H54 (cell line): Measurements from ENCODE around the gene OR51B2.
"Not testable (repeated sequence)": the region's sequence is repeated elsewhere in the genome, so short reads cannot be mapped to it uniquely, and the experiment has no call there.

Experiments used
- DNase-seq: peaks from one replicate; pipeline ENCODE4 v3.0.0; 2011; ENCODE audit warnings: low spot score, mixed read lengths; ENCODE audit not compliant: insufficient read length
- FAIRE-seq: peaks from 3 replicates; lab custom pipeline; 2011; peaks lifted over from hg19 to GRCh38; lab: Jason Lieb, UNC
- POLR2A ChIP-seq: IDR thresholded peaks from 2 replicates; pipeline ENCODE4 v1.6.1; 2011; ENCODE audit warnings: low read depth, mild to moderate bottlenecking, low read length

Gene OR51B2

GRCh38 chr11:5297721-5298323 is 26.3 kb downstream of the OR51B2 start:
- FAIRE-seq (peak; percentile 6), DNase-seq (no peak)
- TF ChIP-seq POLR2A = no peak

GRCh38 chr11:5294342-5294995 is 29.6 kb downstream of the OR51B2 start:
- FAIRE-seq = not testable (repeated sequence)

DNA sequence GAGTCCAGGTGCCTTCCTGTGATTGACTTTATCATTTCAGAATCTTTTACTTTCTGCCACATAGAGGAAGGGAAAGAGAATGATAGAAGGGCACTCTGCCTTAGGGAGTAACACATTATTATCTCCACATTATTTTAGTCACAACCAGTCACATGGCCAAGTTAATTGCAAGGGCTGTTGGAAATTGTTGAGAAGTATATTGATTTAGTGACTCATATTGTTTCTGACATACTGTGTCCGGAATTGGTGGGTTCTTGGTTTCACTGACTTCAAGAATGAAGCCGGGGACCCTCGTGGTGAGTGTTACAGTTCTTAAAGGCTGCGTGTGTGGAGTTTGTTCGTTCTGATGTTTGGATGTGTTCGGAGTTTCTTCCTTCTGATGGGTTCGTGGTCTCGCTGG is 31.1 kb downstream of the OR51B2 start:
- no peak for TF ChIP-seq POLR2A

More at GRCh38 chr11:5294342-5294995, 29.6 kb downstream of the OR51B2 start:
- DNase-seq = not testable (repeated sequence)

GRCh38 chr11:5291207-5291838 is 32.8 kb downstream of the OR51B2 start:
- FAIRE-seq = peak; percentile 96
- peak; percentile 22 for DNase-seq
- TF ChIP-seq POLR2A = no peak

More for the DNA sequence above, 31.1 kb downstream of the OR51B2 start:
- DNase-seq (no peak), FAIRE-seq (no peak)

- no peak for TF ChIP-seq POLR2A
- DNase-seq = no peak
- no peak for FAIRE-seq
Measured at GRCh38 chr11:5290106-5290505, 34.0 kb downstream of the OR51B2 start.

- DNase-seq (no peak), FAIRE-seq (peak; percentile 43)
- no peak for TF ChIP-seq POLR2A
Measured at GRCh38 chr11:5289696-5290095, 34.4 kb downstream of the OR51B2 start.

DNA sequence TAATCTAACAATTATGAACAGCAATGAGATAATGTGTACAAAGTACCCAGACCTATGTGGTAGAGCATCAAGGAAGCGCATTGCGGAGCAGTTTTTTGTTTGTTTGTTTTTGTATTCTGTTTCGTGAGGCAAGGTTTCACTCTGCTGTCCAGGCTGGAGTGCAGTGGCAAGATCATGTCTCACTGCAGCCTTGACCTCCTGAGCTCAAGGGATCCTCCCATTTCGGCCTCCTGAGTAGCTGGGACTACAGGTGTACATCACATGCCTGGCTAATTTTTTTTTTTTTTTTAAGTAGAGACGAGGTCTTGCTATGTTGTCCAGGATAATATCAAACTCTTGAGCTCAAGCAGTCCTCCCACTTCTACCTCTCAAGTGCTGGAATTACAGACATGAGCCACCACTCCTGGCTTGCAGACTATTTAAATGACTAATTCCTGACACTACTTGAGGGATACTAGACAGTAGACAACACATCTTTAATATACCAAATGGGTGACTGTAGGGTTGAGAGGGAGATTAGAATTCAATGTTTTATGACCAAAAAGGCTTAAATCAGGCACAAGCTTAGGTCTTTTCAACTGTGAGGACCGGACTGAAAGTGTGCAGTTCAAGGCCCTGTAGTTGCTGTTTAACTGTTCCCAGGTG is 35.1 kb downstream of the OR51B2 start:
- FAIRE-seq (peak; percentile 61), DNase-seq (no peak)
- TF ChIP-seq POLR2A = no peak

- no peak for DNase-seq
- peak; percentile 85 for FAIRE-seq
- TF ChIP-seq POLR2A = no peak
Measured at GRCh38 chr11:5288108-5288905, 35.8 kb downstream of the OR51B2 start.

DNA sequence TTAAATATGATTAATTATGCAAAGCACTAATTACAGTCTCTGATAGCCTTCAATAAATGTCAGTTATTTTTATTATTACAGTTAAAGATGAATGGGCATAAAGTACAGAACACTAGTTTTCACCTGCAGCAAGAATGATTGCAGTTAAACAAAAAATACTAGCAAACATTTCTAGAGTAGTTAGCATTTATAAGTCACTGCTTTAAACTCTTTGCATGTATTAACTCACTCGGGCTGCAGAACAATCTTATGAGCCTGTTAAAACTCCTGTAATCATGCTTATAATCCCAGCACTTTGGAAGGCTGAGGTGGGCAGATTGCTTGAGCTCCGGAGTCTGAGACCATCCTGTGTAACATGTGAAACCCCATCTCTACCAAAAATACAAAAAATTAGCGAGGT is 37.2 kb downstream of the OR51B2 start:
- DNase-seq = no peak
- no peak for FAIRE-seq

DNA sequence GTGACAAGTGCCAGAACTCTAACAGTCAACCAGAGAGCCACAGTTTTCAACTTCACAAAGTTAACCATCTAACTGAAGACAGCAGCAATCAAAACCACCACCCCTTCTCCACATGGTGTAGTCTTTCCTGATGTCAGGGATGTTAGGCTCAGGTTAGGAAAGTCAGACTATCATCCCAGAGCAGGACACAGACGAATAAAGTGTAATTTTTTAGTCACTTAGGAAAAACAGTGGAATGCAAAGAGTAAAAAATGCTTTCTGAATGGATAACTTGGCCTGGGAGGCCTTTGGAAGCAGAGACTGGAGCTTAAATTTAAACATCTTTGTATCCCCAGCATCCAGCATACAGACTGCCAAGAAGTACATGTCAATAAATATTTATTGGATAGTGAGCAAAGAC is 37.7 kb downstream of the OR51B2 start:
- FAIRE-seq (no peak), DNase-seq (no peak)
- TF ChIP-seq POLR2A = no peak

More for the DNA sequence above, 37.2 kb downstream of the OR51B2 start:
- no peak for TF ChIP-seq POLR2A

DNA sequence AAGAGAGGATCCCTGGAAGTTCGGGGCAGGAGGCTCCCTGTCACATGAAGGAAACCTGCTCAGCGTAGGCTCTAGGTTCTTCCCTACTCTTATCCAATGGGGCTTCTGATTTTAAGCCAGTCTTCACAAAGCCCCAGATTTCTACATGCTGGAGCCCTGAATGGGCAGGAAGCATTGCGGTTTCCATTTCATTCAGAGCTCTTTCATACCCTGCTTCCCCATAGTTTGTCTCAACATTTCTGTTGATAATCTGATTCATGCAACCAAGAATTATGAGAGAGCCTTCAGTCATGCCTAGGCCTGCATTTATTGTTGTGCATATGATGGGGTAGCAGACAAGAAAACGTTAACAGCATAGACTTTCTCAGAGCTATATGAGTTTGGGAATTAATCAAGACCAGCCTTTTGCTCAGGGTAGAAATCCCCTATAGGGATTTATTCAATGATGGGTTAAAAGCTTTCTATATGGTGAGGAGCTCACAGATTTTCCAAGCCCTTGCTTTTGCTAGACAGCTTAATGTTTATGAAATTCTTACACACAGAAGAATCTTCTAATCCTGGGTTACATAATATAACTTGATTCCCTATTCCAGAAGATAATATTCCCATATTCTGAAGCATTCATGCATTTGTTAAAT is 38.3 kb downstream of the OR51B2 start:
- FAIRE-seq (no peak), DNase-seq (no peak)
- no peak for TF ChIP-seq POLR2A

DNA sequence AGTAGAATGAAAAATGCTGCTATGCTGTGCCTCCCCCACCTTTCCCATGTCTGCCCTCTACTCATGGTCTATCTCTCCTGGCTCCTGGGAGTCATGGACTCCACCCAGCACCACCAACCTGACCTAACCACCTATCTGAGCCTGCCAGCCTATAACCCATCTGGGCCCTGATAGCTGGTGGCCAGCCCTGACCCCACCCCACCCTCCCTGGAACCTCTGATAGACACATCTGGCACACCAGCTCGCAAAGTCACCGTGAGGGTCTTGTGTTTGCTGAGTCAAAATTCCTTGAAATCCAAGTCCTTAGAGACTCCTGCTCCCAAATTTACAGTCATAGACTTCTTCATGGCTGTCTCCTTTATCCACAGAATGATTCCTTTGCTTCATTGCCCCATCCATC is 39.5 kb downstream of the OR51B2 start:
- TF ChIP-seq POLR2A = no peak
- FAIRE-seq (no peak), DNase-seq (no peak)

GRCh38 chr11:5283882-5284281 is 40.2 kb downstream of the OR51B2 start:
- TF ChIP-seq POLR2A = no peak
- FAIRE-seq = no peak
- DNase-seq = no peak
